ENCODE results near the gene EEF1B2.
A peak's percentile ranks its signal among the peaks of the same experiment; 100 is the strongest.

DNA sequence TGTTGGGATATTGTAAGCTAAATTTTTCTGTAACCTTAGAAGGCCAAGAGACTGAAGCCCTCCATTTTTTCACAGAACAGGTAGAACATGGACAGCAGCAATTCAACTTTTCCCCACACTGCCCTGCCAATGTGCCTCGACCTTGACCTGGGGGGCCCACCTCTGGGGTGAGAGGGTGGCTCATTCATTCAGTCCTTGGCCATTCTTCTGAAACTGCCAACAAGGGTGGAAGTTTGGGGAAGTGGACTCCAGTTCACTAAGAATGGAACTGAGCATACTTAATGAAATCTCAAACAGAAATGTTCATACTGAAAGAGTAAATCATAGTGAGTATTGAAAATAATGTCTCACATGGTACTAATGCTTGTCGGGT, 1.1 kb downstream of the EEF1B2 start:
- TF ChIP-seq POLR2A (IDR thresholded peaks at IDR 0.05; ENCODE audit: insufficient read depth in 1 of 2, low read depth in 2 of 2, low read length in 2 of 2) = peak; percentile 16 to 37; a peak in 2 of 4 replicates
- no peak for TF ChIP-seq SP1 (IDR thresholded peaks at IDR 0.05)
- no peak for TF ChIP-seq SP1 (CRISPR knock-in tag; IDR thresholded peaks at IDR 0.05)
- TF ChIP-seq ISX (CRISPR knock-in tag; conservative IDR thresholded peaks at IDR 0.05) = no peak
- TF ChIP-seq, protein P1, sequence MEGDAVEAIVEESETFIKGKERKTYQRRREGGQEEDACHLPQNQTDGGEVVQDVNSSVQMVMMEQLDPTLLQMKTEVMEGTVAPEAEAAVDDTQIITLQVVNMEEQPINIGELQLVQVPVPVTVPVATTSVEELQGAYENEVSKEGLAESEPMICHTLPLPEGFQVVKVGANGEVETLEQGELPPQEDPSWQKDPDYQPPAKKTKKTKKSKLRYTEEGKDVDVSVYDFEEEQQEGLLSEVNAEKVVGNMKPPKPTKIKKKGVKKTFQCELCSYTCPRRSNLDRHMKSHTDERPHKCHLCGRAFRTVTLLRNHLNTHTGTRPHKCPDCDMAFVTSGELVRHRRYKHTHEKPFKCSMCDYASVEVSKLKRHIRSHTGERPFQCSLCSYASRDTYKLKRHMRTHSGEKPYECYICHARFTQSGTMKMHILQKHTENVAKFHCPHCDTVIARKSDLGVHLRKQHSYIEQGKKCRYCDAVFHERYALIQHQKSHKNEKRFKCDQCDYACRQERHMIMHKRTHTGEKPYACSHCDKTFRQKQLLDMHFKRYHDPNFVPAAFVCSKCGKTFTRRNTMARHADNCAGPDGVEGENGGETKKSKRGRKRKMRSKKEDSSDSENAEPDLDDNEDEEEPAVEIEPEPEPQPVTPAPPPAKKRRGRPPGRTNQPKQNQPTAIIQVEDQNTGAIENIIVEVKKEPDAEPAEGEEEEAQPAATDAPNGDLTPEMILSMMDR (CRISPR knock-in tag; IDR thresholded peaks at IDR 0.05) = no peak
- no peak for TF ChIP-seq SPEN (CRISPR knock-in tag; IDR thresholded peaks at IDR 0.05; ENCODE audit: low read depth)
- TF ChIP-seq, protein P2, sequence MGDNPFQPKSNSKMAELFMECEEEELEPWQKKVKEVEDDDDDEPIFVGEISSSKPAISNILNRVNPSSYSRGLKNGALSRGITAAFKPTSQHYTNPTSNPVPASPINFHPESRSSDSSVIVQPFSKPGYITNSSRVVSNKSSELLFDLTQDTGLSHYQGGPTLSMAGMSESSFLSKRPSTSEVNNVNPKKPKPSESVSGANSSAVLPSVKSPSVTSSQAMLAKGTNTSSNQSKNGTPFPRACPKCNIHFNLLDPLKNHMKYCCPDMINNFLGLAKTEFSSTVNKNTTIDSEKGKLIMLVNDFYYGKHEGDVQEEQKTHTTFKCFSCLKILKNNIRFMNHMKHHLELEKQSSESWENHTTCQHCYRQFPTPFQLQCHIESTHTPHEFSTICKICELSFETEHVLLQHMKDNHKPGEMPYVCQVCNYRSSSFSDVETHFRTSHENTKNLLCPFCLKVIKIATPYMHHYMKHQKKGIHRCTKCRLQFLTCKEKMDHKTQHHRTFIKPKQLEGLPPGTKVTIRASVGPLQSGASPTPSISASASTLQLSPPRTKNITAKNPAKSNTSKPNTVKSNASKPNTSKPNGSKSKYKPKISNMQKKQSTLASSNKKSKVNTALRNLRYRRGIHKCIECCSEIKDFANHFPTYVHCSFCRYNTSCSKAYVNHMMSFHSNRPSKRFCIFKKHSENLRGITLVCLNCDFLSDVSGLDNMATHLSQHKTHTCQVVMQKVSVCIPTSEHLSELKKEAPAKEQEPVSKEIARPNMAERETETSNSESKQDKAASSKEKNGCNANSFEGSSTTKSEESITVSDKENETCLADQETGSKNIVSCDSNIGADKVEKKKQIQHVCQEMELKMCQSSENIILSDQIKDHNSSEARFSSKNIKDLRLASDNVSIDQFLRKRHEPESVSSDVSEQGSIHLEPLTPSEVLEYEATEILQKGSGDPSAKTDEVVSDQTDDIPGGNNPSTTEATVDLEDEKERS (CRISPR knock-in tag; IDR thresholded peaks at IDR 0.05) = peak; percentile 61; the same call in 1 of the 2 replicates
- no peak for TF ChIP-seq ZNF777 (CRISPR knock-in tag; IDR thresholded peaks at IDR 0.05)
- no peak for TF ChIP-seq RAD51 (IDR thresholded peaks at IDR 0.05; ENCODE audit: borderline replicate concordance)
- peak; percentile 41; the same call in 1 of the 2 replicates for TF ChIP-seq ZNF44 (CRISPR knock-in tag; IDR thresholded peaks at IDR 0.05)
